HL-60 (cell line): ENCODE results near the gene ISG20L2.

Source experiments
- POLR2AphosphoS5 ChIP-seq: IDR thresholded peaks from 2 replicates; pipeline ENCODE4 v1.6.1; 2012; ENCODE audit warnings: low read depth
- TF ChIP-seq, protein P1 (sequence below): IDR thresholded peaks from one replicate; pipeline ENCODE4 v1.5.1; 2011; ENCODE audit warnings: low read length, control low read depth, inconsistent platforms; ENCODE audit not compliant: insufficient read depth
- TF ChIP-seq, protein P2 (sequence below): IDR thresholded peaks from 2 replicates; pipeline ENCODE4 v1.6.1; 2012; ENCODE audit warnings: low read depth; ENCODE audit not compliant: insufficient replicate concordance

- TF ChIP-seq, protein P1, sequence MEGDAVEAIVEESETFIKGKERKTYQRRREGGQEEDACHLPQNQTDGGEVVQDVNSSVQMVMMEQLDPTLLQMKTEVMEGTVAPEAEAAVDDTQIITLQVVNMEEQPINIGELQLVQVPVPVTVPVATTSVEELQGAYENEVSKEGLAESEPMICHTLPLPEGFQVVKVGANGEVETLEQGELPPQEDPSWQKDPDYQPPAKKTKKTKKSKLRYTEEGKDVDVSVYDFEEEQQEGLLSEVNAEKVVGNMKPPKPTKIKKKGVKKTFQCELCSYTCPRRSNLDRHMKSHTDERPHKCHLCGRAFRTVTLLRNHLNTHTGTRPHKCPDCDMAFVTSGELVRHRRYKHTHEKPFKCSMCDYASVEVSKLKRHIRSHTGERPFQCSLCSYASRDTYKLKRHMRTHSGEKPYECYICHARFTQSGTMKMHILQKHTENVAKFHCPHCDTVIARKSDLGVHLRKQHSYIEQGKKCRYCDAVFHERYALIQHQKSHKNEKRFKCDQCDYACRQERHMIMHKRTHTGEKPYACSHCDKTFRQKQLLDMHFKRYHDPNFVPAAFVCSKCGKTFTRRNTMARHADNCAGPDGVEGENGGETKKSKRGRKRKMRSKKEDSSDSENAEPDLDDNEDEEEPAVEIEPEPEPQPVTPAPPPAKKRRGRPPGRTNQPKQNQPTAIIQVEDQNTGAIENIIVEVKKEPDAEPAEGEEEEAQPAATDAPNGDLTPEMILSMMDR = no peak
- TF ChIP-seq POLR2AphosphoS5 = no peak
- TF ChIP-seq, protein P2, sequence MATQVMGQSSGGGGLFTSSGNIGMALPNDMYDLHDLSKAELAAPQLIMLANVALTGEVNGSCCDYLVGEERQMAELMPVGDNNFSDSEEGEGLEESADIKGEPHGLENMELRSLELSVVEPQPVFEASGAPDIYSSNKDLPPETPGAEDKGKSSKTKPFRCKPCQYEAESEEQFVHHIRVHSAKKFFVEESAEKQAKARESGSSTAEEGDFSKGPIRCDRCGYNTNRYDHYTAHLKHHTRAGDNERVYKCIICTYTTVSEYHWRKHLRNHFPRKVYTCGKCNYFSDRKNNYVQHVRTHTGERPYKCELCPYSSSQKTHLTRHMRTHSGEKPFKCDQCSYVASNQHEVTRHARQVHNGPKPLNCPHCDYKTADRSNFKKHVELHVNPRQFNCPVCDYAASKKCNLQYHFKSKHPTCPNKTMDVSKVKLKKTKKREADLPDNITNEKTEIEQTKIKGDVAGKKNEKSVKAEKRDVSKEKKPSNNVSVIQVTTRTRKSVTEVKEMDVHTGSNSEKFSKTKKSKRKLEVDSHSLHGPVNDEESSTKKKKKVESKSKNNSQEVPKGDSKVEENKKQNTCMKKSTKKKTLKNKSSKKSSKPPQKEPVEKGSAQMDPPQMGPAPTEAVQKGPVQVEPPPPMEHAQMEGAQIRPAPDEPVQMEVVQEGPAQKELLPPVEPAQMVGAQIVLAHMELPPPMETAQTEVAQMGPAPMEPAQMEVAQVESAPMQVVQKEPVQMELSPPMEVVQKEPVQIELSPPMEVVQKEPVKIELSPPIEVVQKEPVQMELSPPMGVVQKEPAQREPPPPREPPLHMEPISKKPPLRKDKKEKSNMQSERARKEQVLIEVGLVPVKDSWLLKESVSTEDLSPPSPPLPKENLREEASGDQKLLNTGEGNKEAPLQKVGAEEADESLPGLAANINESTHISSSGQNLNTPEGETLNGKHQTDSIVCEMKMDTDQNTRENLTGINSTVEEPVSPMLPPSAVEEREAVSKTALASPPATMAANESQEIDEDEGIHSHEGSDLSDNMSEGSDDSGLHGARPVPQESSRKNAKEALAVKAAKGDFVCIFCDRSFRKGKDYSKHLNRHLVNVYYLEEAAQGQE = no peak
These were observed 7.0 kb downstream of the ISG20L2 start for GRCh38 chr1:156721535-156721934.
